GM19438 (cell line): Measurements from ENCODE around the gene DBH.

Experiments used
- ATAC-seq: cut with Tn5 transposase; IDR thresholded peaks from one replicate; pipeline ENCODE4 v1.9.1; 2021; ENCODE audit warnings: low read depth; ENCODE audit not compliant: unreplicated experiment

The DBH gene

DNA sequence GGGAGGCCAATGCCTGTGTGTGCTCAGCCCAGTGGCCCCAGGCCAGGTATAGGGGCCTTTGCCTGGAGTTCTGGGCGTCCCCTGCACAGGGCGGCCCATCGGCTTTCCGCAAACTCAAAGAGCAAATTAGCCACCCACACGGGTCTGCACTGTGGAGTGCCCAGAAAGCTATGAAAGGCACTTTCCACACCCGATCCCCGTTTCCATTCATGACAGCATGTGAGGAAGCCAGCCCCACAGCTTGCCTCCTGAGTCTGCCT is 5.2 kb downstream of the DBH start:
- ATAC-seq, result no peak

DNA sequence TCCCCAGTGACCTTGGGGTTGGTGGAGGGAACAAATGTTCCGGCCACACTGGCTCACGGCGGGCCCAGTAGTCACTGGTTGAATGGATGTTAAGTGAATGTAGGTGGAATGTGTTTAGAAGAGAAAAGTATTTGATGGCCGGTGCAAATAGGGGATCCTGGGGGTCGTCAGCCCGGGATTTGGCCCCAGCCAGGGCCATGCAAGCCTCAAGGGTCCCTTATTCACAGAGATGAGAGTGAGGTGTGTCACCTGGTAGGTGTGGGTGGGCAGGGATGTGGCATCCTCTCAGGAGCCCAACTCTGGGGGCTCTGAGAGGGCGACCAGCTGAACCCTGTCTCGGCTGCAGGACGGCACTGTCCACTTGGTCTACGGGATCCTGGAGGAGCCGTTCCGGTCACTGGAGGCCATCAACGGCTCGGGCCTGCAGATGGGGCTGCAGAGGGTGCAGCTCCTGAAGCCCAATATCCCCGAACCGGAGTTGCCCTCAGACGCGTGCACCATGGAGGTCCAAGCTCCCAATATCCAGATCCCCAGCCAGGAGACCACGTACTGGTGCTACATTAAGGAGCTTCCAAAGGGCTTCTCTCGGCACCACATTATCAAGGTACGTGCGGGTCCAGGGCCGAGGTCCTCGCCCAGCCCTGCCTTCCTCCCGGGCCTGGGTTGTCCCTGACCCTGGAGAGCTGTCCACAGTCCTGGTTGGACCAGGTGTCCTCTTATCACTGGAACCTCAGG is 5.9 kb downstream of the DBH start:
- no peak for ATAC-seq

GRCh38 chr9:133642708-133643361 is 6.7 kb downstream of the DBH start:
- no peak for ATAC-seq

DNA sequence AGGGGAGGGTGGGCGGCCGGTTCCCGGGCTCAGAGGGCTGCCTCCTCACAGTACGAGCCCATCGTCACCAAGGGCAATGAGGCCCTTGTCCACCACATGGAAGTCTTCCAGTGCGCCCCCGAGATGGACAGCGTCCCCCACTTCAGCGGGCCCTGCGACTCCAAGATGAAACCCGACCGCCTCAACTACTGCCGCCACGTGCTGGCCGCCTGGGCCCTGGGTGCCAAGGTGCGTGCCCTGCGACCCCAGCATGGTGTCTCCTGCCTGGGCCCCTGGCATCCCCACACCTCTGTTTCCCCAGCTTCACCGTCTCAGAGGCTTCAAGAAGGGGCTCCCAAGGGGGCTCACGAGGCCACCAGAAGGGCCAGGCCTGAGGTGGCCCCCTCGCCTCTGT is 7.2 kb downstream of the DBH start:
- no peak for ATAC-seq

DNA sequence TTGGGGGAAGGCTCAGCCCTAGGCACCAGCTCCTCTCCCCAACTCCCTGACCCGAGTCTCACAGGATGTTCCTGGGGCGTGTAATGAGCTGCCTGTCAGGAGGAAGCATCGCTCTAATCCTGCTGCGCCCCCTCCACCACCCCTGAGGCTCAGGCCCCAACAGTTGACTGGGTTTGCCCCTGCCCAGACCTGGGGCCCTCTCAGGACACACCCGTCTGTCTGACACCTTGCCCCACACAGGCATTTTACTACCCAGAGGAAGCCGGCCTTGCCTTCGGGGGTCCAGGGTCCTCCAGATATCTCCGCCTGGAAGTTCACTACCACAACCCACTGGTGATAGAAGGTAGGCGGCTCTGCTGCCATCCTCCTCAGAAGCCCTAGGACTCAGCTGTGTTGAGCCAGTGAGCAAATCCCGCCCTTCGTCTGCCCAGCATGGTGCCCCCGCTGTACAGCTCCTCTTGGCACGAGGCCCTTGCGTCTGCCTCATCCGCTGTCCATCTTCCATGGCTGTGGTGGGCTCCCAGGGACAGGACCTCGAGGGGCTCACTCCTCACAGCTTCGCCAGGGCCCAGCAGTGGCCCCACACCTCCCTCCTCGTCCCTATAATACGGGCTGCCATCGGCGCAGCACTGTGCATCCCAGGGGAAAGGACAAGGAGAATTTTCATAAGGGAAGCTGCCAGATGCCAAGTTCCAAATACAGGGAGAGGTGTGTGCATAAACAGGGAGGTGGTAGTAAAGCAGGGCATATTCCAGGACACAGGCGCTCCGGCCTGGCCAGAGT is 8.0 kb downstream of the DBH start:
- no peak for ATAC-seq

DNA sequence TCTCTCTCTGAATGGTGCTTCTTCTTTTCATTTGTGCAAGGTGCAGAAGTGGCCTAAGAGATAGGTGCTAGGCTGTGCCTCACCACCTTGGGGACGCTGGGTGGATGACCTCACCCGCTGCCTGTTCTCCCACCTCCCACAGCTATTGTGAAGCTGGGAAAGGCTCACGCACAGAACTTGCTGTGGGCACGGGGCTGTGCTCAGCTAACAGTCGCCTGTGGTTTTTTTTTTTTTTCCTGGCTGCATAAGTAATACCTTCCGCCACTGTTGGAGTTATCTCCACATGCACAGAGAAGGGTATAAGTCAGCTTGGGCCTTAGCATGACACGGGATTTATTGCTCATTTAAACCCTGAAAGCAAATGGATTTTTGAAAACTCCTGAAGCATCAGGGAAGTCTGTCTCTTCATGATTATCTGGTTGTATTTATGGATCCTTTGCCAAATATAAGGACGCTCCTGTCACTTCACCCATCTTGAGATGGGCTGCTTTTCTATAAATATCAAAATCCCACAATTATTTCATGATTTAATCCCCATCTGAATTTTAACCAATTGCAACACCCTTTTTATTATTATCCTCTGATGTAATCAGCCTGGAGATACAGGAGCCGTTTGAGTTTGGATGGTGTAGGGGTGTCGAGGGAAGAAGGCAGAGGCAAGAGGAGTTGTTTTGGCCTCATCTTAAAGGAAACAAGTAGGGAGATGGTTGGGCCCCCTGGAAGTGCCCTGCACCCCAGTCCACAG is 9.0 kb downstream of the DBH start:
- no peak for ATAC-seq

GRCh38 chr9:133647148-133647547 is 11.0 kb downstream of the DBH start:
- no peak for ATAC-seq

- ATAC-seq, result no peak
Measured at GRCh38 chr9:133647765-133648469, 11.8 kb downstream of the DBH start.

- ATAC-seq, result no peak
Measured at GRCh38 chr9:133649194-133649593, 13.0 kb downstream of the DBH start.

DNA sequence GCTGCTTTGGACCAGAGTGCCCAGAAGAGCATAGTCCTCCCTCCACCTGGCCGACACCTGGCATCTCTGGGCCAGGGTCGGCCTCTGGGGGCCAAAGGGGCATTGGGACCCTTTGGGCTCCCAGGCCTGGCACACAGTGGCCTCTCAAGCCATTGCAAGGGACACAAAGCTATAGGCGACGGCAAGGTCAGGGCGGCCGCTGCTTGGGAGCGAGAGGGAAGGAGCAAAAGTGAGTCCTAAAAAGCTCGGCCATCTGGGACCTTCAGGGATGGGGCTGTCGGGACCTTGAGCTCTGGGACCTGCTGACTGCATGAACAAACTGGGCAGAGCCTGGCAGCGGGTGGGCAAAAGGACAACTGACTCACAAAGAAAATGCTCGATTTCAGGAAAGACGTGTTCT is 13.9 kb downstream of the DBH start:
- no peak for ATAC-seq

GRCh38 chr9:133653638-133654037 is 17.5 kb downstream of the DBH start:
- no peak for ATAC-seq

- ATAC-seq, result no peak
Measured at GRCh38 chr9:133654736-133655657, 18.8 kb downstream of the DBH start.

- no peak for ATAC-seq
Measured at GRCh38 chr9:133655701-133656100, 19.5 kb downstream of the DBH start.

GRCh38 chr9:133656211-133657119 is 20.3 kb downstream of the DBH start:
- no peak for ATAC-seq

DNA sequence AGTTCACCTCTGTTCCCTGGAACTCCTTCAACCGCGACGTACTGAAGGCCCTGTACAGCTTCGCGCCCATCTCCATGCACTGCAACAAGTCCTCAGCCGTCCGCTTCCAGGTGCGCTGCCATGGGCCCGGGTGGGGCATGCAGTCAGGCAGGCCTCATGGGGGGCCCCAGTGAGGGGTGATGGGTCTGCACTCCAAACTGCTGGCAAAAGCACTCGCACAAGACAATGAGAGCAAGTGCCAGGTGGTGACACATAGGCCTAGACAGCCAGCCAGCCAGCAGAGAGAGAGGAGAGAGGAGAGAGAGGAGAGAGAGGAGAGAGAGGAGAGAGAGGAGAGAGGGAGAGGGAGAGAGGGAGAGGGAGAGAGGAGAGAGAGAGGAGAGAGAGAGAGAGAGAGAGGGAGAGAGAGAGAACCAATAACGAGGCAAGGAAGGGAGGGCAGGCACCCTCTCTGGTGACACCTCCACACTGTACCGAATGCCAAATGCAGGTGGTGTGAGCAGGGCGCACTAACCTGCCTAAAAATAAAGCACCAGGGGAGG is 21.0 kb downstream of the DBH start:
- no peak for ATAC-seq

GRCh38 chr9:133658442-133659431 is 22.6 kb downstream of the DBH start:
- no peak for ATAC-seq

DNA sequence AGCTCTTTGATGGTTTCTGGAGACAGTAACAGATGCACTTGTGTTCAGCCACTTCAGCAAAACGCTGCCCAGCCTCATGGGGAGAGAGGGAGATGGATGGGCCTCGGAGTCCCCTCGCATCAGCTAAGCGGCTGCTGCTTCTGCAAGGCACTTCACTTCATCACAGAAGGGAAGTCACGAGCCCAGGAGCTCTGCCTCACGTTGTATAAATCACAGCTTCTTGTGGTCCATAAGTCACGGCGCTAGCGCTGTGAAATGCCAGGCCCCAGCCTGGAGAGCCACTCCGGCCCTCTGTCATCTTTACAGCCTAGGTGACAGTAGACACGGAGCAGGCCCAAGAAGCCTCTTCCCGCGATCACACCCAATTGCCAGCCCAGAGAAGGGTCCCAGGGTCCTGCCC is 23.4 kb downstream of the DBH start:
- no peak for ATAC-seq
